ENCODE data around the gene C10orf67. TPM values are rescaled to one million over a fixed set of nuclear protein-coding genes. Genes with fewer than 3 reads are reported as not detected.

Gene C10orf67
- total RNA-seq, 1 donor from 2014 or later = not detected

- Mint-ChIP-seq H3K27ac (no peak overlapping the region), H3K36me3 (ENCODE audit: insufficient read depth) (no peaks in the 10 kb centered on the region), H3K4me3 (ENCODE audit: low read depth) (no peak overlapping the region), H3K4me1 (ENCODE audit: low read depth) (peaks cover 15% of the 10 kb centered on the region), H3K27me3 (peaks cover 5% of the 10 kb centered on the region), H3K9me3 (ENCODE audit: low read depth) (no peaks in the 10 kb centered on the region)
- no peak for DNase-seq (ENCODE audit: low spot score, unreplicated experiment)
- TF ChIP-seq, protein P1, sequence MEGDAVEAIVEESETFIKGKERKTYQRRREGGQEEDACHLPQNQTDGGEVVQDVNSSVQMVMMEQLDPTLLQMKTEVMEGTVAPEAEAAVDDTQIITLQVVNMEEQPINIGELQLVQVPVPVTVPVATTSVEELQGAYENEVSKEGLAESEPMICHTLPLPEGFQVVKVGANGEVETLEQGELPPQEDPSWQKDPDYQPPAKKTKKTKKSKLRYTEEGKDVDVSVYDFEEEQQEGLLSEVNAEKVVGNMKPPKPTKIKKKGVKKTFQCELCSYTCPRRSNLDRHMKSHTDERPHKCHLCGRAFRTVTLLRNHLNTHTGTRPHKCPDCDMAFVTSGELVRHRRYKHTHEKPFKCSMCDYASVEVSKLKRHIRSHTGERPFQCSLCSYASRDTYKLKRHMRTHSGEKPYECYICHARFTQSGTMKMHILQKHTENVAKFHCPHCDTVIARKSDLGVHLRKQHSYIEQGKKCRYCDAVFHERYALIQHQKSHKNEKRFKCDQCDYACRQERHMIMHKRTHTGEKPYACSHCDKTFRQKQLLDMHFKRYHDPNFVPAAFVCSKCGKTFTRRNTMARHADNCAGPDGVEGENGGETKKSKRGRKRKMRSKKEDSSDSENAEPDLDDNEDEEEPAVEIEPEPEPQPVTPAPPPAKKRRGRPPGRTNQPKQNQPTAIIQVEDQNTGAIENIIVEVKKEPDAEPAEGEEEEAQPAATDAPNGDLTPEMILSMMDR (IDR thresholded peaks at IDR 0.05; ENCODE audit: unreplicated experiment) = no peak
Measured at GRCh38 chr10:23293973-23294590, 50.5 kb downstream of the C10orf67 start.

- Mint-ChIP-seq H3K36me3 (ENCODE audit: insufficient read depth) (no peaks in the 10 kb centered on the region), H3K9me3 (ENCODE audit: low read depth) (no peaks in the 10 kb centered on the region), H3K4me3 (ENCODE audit: low read depth) (no peak overlapping the region), H3K4me1 (ENCODE audit: low read depth) (peaks cover 15% of the 10 kb centered on the region), H3K27me3 (peaks cover 8% of the 10 kb centered on the region), H3K27ac (no peak overlapping the region)
- TF ChIP-seq, protein P1 (IDR thresholded peaks at IDR 0.05; ENCODE audit: unreplicated experiment) = peak; percentile 75
- DNase-seq (ENCODE audit: low spot score, unreplicated experiment) = peak; percentile 46
Measured at GRCh38 chr10:23293145-23293724, 51.4 kb downstream of the C10orf67 start.

GRCh38 chr10:23291551-23292334 lies 52.9 kb downstream of the C10orf67 start:
- H3K4me1 Mint-ChIP-seq (ENCODE audit: low read depth) = peaks cover 15% of the 10 kb centered on the region
- TF ChIP-seq, protein P1 (IDR thresholded peaks at IDR 0.05; ENCODE audit: unreplicated experiment) = peak; percentile 19
- peaks cover 8% of the 10 kb centered on the region for H3K27me3 Mint-ChIP-seq
- no peaks in the 10 kb centered on the region for H3K9me3 Mint-ChIP-seq (ENCODE audit: low read depth)
- no peak overlapping the region for H3K4me3 Mint-ChIP-seq (ENCODE audit: low read depth)
- H3K27ac Mint-ChIP-seq = no peak overlapping the region
- no peak for DNase-seq (ENCODE audit: low spot score, unreplicated experiment)
- no peaks in the 10 kb centered on the region for H3K36me3 Mint-ChIP-seq (ENCODE audit: insufficient read depth)

GRCh38 chr10:23284674-23285335 lies 59.8 kb downstream of the C10orf67 start:
- Mint-ChIP-seq H3K27ac (no peak overlapping the region), H3K4me3 (ENCODE audit: low read depth) (no peak overlapping the region), H3K9me3 (ENCODE audit: low read depth) (no peaks in the 10 kb centered on the region), H3K4me1 (ENCODE audit: low read depth) (peaks cover 14% of the 10 kb centered on the region), H3K27me3 (peaks cover 3% of the 10 kb centered on the region), H3K36me3 (ENCODE audit: insufficient read depth) (no peaks in the 10 kb centered on the region)
- DNase-seq (ENCODE audit: low spot score, unreplicated experiment) = no peak
- TF ChIP-seq, protein P1 (IDR thresholded peaks at IDR 0.05; ENCODE audit: unreplicated experiment) = no peak

- no peak overlapping the region for H3K4me3 Mint-ChIP-seq (ENCODE audit: low read depth)
- no peak for DNase-seq (ENCODE audit: low spot score, unreplicated experiment)
- H3K27me3 Mint-ChIP-seq = peaks cover 3% of the 10 kb centered on the region
- no peaks in the 10 kb centered on the region for H3K36me3 Mint-ChIP-seq (ENCODE audit: insufficient read depth)
- H3K9me3 Mint-ChIP-seq (ENCODE audit: low read depth) = no peaks in the 10 kb centered on the region
- TF ChIP-seq, protein P1 (IDR thresholded peaks at IDR 0.05; ENCODE audit: unreplicated experiment) = no peak
- no peak overlapping the region for H3K27ac Mint-ChIP-seq
- peaks cover 13% of the 10 kb centered on the region for H3K4me1 Mint-ChIP-seq (ENCODE audit: low read depth)
Measured at GRCh38 chr10:23284155-23284554, 60.4 kb downstream of the C10orf67 start.
